NB4 (cell line): ENCODE results near the gene RSPH6A.

ENCODE experiments used
- DNase-seq: peaks from one replicate; pipeline ENCODE4 v3.0.0; 2010; ENCODE audit warnings: low read depth
- H3K4me3 ChIP-seq: one replicate; pipeline ENCODE4 v1.5.1; 2011; ENCODE audit warnings: mild to moderate bottlenecking, low read depth, low read length, moderate library complexity
- MYC ChIP-seq: IDR thresholded peaks from 2 replicates; pipeline ENCODE4 v1.6.1; 2011; ENCODE audit warnings: low read depth, low read length
- POLR2A ChIP-seq: IDR thresholded peaks from 2 replicates; pipeline ENCODE4 v1.6.1; 2011; ENCODE audit warnings: mild to moderate bottlenecking; ENCODE audit not compliant: insufficient read length; ENCODE audit errors: extremely low read depth
- TF ChIP-seq, protein P1 (sequence below): IDR thresholded peaks from one replicate; pipeline ENCODE4 v1.5.1; 2012; ENCODE audit warnings: low read depth, low read length
- TF ChIP-seq, protein P2 (sequence below): IDR thresholded peaks from 2 replicates; pipeline ENCODE4 v1.6.1; 2011; ENCODE audit warnings: low read depth, low read length

Gene RSPH6A

DNA sequence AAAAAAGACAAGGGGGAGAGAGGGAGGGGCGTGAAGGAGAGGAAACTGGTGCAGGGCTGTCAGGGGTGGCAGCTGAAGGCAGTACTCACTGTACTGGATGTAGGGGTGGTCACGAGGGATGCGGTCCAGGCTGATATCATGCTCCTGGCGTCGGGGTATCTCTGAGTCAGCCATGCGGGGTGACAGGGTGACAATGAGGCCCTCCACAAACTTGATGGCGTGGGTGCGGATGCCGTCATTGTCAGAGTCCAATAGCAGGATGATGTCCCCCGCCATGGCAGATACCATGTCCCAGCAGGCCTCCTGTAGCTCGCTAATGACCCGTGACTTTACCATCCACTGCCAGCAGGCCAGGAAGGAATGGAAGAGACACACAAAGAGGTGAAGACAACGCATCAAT lies 32.6 kb upstream of the RSPH6A start:
- DNase-seq: no peak
- H3K4me3 ChIP-seq: no peak overlapping the region
- TF ChIP-seq, protein P1, sequence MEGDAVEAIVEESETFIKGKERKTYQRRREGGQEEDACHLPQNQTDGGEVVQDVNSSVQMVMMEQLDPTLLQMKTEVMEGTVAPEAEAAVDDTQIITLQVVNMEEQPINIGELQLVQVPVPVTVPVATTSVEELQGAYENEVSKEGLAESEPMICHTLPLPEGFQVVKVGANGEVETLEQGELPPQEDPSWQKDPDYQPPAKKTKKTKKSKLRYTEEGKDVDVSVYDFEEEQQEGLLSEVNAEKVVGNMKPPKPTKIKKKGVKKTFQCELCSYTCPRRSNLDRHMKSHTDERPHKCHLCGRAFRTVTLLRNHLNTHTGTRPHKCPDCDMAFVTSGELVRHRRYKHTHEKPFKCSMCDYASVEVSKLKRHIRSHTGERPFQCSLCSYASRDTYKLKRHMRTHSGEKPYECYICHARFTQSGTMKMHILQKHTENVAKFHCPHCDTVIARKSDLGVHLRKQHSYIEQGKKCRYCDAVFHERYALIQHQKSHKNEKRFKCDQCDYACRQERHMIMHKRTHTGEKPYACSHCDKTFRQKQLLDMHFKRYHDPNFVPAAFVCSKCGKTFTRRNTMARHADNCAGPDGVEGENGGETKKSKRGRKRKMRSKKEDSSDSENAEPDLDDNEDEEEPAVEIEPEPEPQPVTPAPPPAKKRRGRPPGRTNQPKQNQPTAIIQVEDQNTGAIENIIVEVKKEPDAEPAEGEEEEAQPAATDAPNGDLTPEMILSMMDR: no peak
- TF ChIP-seq POLR2A (no peak), MYC (no peak)
- TF ChIP-seq, protein P2, sequence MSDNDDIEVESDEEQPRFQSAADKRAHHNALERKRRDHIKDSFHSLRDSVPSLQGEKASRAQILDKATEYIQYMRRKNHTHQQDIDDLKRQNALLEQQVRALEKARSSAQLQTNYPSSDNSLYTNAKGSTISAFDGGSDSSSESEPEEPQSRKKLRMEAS: no peak

- no peak for DNase-seq
- TF ChIP-seq, protein P1: no peak
- TF ChIP-seq MYC: no peak
- no peak for TF ChIP-seq POLR2A
- TF ChIP-seq, protein P2: no peak
These were observed 27.1 kb upstream of the RSPH6A start for GRCh38 chr19:45842198-45842597.

DNA sequence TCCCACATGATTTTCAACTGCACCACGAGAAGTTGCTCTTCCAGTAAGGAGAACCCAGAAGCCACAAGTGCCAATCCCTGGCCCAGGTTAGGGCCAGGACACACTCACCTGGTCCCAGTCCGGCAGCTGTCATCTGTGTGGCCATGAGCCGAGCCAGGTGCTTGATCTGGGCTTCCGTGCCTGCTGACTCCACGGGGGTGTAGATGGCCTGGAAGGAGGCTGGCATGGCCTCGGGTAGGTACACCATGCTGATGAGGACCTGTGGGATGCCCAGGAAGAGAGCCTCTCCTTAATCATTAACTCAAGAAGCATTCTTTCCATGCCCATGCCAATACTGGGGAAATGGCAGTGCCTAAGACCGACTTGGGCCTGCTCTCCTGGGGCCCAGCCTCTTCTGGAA lies 19.9 kb upstream of the RSPH6A start:
- TF ChIP-seq, protein P1: no peak
- TF ChIP-seq, protein P2: no peak
- no peak for TF ChIP-seq POLR2A
- TF ChIP-seq MYC: no peak
- no peak overlapping the region for H3K4me3 ChIP-seq
- DNase-seq: no peak

More at GRCh38 chr19:45842198-45842597, 27.1 kb upstream of the RSPH6A start:
- H3K4me3 ChIP-seq: no peak overlapping the region

DNA sequence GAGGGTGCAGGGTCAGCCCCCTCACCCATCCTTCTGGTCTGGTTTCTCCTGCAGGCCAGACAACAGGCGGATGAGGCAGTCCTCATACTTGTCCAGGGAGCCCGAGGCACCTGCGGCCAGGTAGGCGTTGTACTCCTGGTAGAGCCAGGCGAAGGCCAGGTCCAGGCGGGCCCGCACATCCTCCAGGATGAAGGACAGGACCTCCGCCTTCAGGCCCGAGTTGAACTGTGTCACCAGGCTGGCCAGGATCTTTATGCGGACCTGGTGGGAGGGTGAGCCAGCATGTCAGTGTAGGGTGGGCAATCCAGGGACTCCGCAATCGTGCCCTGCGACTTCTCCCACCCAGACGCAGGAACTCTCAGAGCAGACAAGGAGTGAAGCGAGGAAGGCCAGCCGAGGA lies 13.8 kb upstream of the RSPH6A start:
- TF ChIP-seq POLR2A: no peak
- no peak for TF ChIP-seq MYC
- TF ChIP-seq, protein P2: no peak
- TF ChIP-seq, protein P1: no peak
- H3K4me3 ChIP-seq: no peak overlapping the region
- no peak for DNase-seq

DNA sequence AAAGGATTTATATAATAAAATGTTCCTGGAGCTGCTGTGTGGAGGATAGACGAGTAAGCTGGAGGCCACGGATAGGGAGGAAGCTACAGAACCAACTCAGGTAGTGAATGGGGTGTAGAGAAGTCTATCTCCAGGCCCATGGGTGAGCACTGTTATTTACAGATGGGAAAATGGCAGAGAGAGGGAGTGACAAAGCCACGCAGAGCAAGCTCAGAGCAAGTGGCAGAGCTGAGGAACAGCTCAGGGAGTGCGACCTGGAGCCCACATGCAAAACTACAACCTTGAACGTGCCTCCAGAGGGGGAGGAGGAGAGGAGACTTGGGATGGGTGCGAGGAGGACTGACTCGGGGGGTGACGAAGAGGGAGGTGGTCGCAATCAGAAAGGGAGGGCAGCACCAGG lies 13.4 kb upstream of the RSPH6A start:
- DNase-seq: no peak
- TF ChIP-seq POLR2A (no peak), MYC (no peak)
- TF ChIP-seq, protein P1: no peak
- TF ChIP-seq, protein P2: no peak
- no peak overlapping the region for H3K4me3 ChIP-seq

- no peak overlapping the region for H3K4me3 ChIP-seq
- TF ChIP-seq POLR2A (no peak), MYC (no peak)
- TF ChIP-seq, protein P2: no peak
- TF ChIP-seq, protein P1: no peak
- DNase-seq: no peak
These were observed 12.5 kb upstream of the RSPH6A start for GRCh38 chr19:45827459-45828093.
